Esophagus squamous epithelium (tissue), 4 donors: ENCODE measurements around the gene SPACA5.

Source experiments
- POLR2A ChIP-seq, 4 donors: fragments of 450-650 bp; IDR thresholded peaks; one replicate each; pipeline ENCODE4 v1.6.1; 2017; ENCODE audit warnings: antibody characterized with exemption in 4 of 4, mild to moderate bottlenecking in 4 of 4, moderate library complexity in 3 of 4
- TF ChIP-seq, protein P1 (sequence below), 6 experiments: fragments of 450-650 bp in 4 of 6; fragments of 200-600 bp in 2 of 6; sonication (generic) in 2 of 6; IDR thresholded peaks; one replicate each; pipeline ENCODE4 v1.5.1; 2016 to 2019; ENCODE audit warnings: antibody characterized with exemption in 6 of 6, mild to moderate bottlenecking in 4 of 6, moderate library complexity in 4 of 6

DNA sequence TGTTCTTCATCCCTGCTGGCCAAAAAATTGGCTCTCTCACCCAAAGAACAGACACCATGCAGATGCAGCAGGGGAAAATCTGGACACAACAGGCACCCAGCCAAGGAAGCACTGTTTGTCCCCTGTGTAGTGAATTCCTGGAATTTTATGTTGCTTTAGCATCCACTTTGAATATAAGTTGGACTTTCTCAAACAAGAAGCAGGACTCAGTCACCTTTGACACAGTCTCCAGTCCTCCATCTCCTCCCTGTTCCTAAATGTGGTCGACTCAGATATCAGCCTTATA lies 14.8 kb upstream of the SPACA5 start:
- TF ChIP-seq, protein P1, sequence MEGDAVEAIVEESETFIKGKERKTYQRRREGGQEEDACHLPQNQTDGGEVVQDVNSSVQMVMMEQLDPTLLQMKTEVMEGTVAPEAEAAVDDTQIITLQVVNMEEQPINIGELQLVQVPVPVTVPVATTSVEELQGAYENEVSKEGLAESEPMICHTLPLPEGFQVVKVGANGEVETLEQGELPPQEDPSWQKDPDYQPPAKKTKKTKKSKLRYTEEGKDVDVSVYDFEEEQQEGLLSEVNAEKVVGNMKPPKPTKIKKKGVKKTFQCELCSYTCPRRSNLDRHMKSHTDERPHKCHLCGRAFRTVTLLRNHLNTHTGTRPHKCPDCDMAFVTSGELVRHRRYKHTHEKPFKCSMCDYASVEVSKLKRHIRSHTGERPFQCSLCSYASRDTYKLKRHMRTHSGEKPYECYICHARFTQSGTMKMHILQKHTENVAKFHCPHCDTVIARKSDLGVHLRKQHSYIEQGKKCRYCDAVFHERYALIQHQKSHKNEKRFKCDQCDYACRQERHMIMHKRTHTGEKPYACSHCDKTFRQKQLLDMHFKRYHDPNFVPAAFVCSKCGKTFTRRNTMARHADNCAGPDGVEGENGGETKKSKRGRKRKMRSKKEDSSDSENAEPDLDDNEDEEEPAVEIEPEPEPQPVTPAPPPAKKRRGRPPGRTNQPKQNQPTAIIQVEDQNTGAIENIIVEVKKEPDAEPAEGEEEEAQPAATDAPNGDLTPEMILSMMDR (IDR thresholded peaks at IDR 0.05) = no peak
- TF ChIP-seq POLR2A (IDR thresholded peaks at IDR 0.05) = no peak
